GM12865 (cell line): ENCODE results near the gene TGFBI.

Experiments
- DNase-seq: peaks from one replicate; pipeline ENCODE4 v3.0.0; 2010; ENCODE audit warnings: low read depth
- H3K4me3 ChIP-seq: 2 replicates; pipeline ENCODE4 v1.5.1; 2011; ENCODE audit warnings: mild to moderate bottlenecking, low read depth, low read length, control low read depth
- CTCF ChIP-seq: IDR thresholded peaks from 2 replicates; pipeline ENCODE4 v1.5.1; 2011; ENCODE audit warnings: low read length, control low read depth, low read depth, inconsistent platforms; ENCODE audit not compliant: insufficient read depth; ENCODE audit errors: missing control alignments

Gene TGFBI

GRCh38 chr5:136108766-136109165 lies 80.0 kb downstream of the TGFBI start:
- no peak for TF ChIP-seq CTCF
- DNase-seq = no peak
- H3K4me3 ChIP-seq = no peak overlapping the region

GRCh38 chr5:136109453-136110135 lies 80.8 kb downstream of the TGFBI start:
- DNase-seq = no peak
- H3K4me3 ChIP-seq = no peak overlapping the region
- no peak for TF ChIP-seq CTCF
